OCI-LY3 (cell line): Measurements from ENCODE around the gene TLE4.

Experiments used
- H2AFZ ChIP-seq: fragments of 200-600, 300-600 bp; shearing (Covaris generic); 2 replicates; pipeline ENCODE4 v1.6.0; 2014; ENCODE audit warnings: antibody characterized with exemption, low read depth, low read length
- H3K27ac ChIP-seq: fragments of 200-600, 300-600 bp; sonication (generic); 2 replicates; pipeline ENCODE4 v1.5.1; 2014; ENCODE audit warnings: mild to moderate bottlenecking, low read length, moderate library complexity, mixed read lengths
- H3K27me3 ChIP-seq: fragments of 200-600, 300-600 bp; sonication (generic); 2 replicates; pipeline ENCODE4 v1.6.1; 2014; ENCODE audit warnings: low read depth, low read length, mixed read lengths
- H3K36me3 ChIP-seq: fragments of 200-600, 300-600 bp; sonication (generic); replicated peaks from 2 replicates; pipeline ENCODE3; 2014; ENCODE audit warnings: low read depth, low read length, mixed read lengths
- H3K4me1 ChIP-seq: fragments of 300-600, 200-600 bp; sonication (generic); 2 replicates; pipeline ENCODE4 v1.6.1; 2014; ENCODE audit warnings: low read length, mixed read lengths
- H3K4me2 ChIP-seq: fragments of 200-600, 300-600 bp; sonication (generic); 2 replicates; pipeline ENCODE4 v1.6.1; 2014; ENCODE audit warnings: low read length, mixed read lengths
- H3K4me3 ChIP-seq: fragments of 300-600, 200-600 bp; sonication (generic); 2 replicates; pipeline ENCODE4 v1.5.1; 2014; ENCODE audit warnings: antibody characterized with exemption, mild to moderate bottlenecking, low read length, moderate library complexity
- H3K79me2 ChIP-seq: fragments of 300-600, 200-600 bp; shearing (Covaris generic); 2 replicates; pipeline ENCODE4 v1.6.1; 2014; ENCODE audit warnings: mild to moderate bottlenecking, low read length, mixed read lengths
- H3K9ac ChIP-seq: fragments of 300-600, 200-600 bp; shearing (Covaris generic); 2 replicates; pipeline ENCODE4 v1.6.0; 2014; ENCODE audit warnings: mild to moderate bottlenecking, low read length, moderate library complexity
- H3K9me3 ChIP-seq: fragments of 200-600, 300-600 bp; shearing (Covaris generic); 2 replicates; pipeline ENCODE4 v1.6.1; 2014; ENCODE audit warnings: low read length, mixed read lengths; ENCODE audit not compliant: insufficient read depth
- H4K20me1 ChIP-seq: fragments of 200-600, 300-600 bp; sonication (generic); 2 replicates; pipeline ENCODE4 v1.6.1; 2016; ENCODE audit warnings: low read length, mixed read lengths; ENCODE audit not compliant: insufficient read depth
- EZH2phosphoT487 ChIP-seq: fragments of 200-600 bp; shearing (Covaris generic); IDR thresholded peaks from 2 replicates; pipeline ENCODE4 v1.6.1; 2018; ENCODE audit warnings: antibody characterized with exemption, mixed run types, low read depth
- TF ChIP-seq, protein P1 (sequence below): fragments of 200-600, 300-600 bp; sonication (generic); IDR thresholded peaks from 2 replicates; pipeline ENCODE4 v1.5.1; 2014; ENCODE audit warnings: antibody characterized with exemption, low read length, low read depth

The TLE4 gene

GRCh38 chr9:79568337-79569101, 3.2 kb upstream of the TLE4 start:
- H3K36me3 ChIP-seq: no peaks in the 10 kb centered on the region
- H3K4me3 ChIP-seq: no peak overlapping the region
- H4K20me1 ChIP-seq: no peaks in the 10 kb centered on the region
- H3K9ac ChIP-seq: no peak overlapping the region
- H3K79me2 ChIP-seq: peaks cover 7% of the 10 kb centered on the region
- H2AFZ ChIP-seq: no peak overlapping the region
- H3K4me2 ChIP-seq: peak overlapping the region; percentile 30
- H3K27me3 ChIP-seq: peaks cover 9% of the 10 kb centered on the region; the same call in 1 of the 2 replicates
- TF ChIP-seq, protein P1, sequence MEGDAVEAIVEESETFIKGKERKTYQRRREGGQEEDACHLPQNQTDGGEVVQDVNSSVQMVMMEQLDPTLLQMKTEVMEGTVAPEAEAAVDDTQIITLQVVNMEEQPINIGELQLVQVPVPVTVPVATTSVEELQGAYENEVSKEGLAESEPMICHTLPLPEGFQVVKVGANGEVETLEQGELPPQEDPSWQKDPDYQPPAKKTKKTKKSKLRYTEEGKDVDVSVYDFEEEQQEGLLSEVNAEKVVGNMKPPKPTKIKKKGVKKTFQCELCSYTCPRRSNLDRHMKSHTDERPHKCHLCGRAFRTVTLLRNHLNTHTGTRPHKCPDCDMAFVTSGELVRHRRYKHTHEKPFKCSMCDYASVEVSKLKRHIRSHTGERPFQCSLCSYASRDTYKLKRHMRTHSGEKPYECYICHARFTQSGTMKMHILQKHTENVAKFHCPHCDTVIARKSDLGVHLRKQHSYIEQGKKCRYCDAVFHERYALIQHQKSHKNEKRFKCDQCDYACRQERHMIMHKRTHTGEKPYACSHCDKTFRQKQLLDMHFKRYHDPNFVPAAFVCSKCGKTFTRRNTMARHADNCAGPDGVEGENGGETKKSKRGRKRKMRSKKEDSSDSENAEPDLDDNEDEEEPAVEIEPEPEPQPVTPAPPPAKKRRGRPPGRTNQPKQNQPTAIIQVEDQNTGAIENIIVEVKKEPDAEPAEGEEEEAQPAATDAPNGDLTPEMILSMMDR: peak; percentile 33
- TF ChIP-seq EZH2phosphoT487: no peak
- no peak overlapping the region for H3K27ac ChIP-seq
- no peaks in the 10 kb centered on the region for H3K9me3 ChIP-seq
- H3K4me1 ChIP-seq: peaks cover 26% of the 10 kb centered on the region

DNA sequence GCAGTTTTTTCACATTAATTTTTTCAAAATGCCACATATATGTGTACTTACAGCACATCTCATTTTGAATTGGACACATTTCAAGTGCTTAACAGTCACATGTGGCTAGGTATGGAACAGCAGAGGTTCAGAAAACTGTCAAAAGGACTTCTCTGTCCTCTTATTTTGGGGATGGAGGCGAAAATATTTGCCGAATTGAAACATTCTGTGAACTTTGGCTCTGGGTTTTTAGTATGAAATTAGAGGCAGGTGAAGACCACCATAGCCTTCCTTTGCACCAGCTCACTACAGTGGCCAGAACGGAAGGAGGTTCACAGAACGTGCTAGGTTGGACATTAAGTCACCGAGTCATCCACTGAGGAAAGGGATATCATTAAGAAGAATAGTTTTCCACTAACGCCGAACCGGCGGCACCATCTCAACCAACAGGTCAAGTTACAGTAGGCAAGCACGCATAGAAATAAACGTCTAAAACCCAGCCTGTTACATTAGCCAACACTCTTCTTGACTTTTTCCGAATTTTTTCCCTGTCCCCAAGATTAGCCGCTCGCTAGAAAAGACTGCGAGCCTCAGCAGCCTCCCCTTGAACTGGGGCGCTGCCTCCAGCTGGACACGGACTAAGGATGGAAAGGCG, 1.8 kb upstream of the TLE4 start:
- Histone ChIP-seq H3K27ac (peak overlapping the region; percentile 76; the same call in 1 of the 2 replicates), H3K4me3 (peak overlapping the region; percentile 94), H3K79me2 (peaks cover 20% of the 10 kb centered on the region), H3K9ac (peak overlapping the region; percentile 80), H3K4me2 (peak overlapping the region; percentile 94), H4K20me1 (peaks cover 3% of the 10 kb centered on the region; the same call in 1 of the 2 replicates), H3K27me3 (peaks cover 9% of the 10 kb centered on the region; the same call in 1 of the 2 replicates), H3K36me3 (peaks cover 3% of the 10 kb centered on the region), H2AFZ (peak overlapping the region; percentile 91), H3K9me3 (no peaks in the 10 kb centered on the region), H3K4me1 (peaks cover 30% of the 10 kb centered on the region)
- TF ChIP-seq, protein P1: no peak
- no peak for TF ChIP-seq EZH2phosphoT487

- Histone ChIP-seq H4K20me1 (peaks cover 5% of the 10 kb centered on the region; the same call in 1 of the 2 replicates), H3K9ac (peak overlapping the region; percentile 80), H3K27ac (peak overlapping the region; percentile 76), H3K9me3 (no peaks in the 10 kb centered on the region), H3K27me3 (peaks cover 9% of the 10 kb centered on the region; the same call in 1 of the 2 replicates), H3K4me1 (peaks cover 22% of the 10 kb centered on the region), H3K79me2 (peaks cover 20% of the 10 kb centered on the region), H3K4me3 (peak overlapping the region; percentile 94), H2AFZ (peak overlapping the region; percentile 91), H3K36me3 (peaks cover 4% of the 10 kb centered on the region), H3K4me2 (peak overlapping the region; percentile 94)
- TF ChIP-seq, protein P1: no peak
- no peak for TF ChIP-seq EZH2phosphoT487
These were observed 1.1 kb upstream of the TLE4 start for GRCh38 chr9:79570448-79571308.
